HG03196 (cell line): ENCODE data around the gene TRANK1.
"Not testable (repeated sequence)": the region's sequence is repeated elsewhere in the genome, so short reads cannot be mapped to it uniquely, and the experiment has no call there.

Experiments used
- ATAC-seq: cut with Tn5 transposase; IDR thresholded peaks from one replicate; pipeline ENCODE4 v1.9.1; 2021; ENCODE audit not compliant: unreplicated experiment

Gene TRANK1

DNA sequence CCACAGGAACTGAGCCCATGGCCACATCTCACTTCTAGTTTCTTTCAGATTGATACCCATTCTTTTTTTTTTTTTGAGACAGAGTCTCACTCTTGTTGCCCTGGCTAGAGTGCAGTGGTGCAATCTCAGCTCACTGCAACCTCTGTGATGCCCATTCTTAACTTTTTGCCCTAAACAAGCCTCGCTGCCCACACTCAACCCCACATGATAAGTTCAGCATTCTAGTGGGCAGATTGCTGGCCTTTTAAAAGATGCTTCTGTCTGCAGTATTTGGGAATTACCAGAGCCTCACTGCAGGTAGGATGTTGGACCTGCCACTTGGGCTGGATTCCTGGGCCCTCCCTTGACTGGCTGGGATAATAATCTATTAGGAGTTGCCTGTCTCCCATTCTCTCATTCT lies 51.0 kb downstream of the TRANK1 start:
- ATAC-seq: no peak

DNA sequence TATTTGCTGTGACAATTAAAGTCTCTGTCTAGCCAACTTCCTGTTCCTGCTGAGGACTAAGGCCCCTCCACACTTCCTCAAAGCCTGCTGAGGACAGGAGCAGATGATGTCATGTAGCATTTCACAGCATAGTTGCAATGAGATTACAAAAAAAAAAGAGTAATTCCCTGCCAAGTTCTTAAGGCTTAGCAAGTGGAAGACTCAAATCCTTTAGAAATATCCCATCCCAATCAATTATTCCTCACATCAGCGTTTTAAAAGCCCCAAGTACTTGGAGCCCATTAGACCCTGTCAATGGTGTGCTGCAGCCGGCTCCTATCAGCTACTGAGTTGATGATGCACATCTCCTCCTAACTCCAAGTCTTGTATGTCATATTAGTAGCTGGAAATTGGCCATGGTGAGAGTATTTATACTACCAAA lies 51.7 kb downstream of the TRANK1 start:
- peak; percentile 36 for ATAC-seq

DNA sequence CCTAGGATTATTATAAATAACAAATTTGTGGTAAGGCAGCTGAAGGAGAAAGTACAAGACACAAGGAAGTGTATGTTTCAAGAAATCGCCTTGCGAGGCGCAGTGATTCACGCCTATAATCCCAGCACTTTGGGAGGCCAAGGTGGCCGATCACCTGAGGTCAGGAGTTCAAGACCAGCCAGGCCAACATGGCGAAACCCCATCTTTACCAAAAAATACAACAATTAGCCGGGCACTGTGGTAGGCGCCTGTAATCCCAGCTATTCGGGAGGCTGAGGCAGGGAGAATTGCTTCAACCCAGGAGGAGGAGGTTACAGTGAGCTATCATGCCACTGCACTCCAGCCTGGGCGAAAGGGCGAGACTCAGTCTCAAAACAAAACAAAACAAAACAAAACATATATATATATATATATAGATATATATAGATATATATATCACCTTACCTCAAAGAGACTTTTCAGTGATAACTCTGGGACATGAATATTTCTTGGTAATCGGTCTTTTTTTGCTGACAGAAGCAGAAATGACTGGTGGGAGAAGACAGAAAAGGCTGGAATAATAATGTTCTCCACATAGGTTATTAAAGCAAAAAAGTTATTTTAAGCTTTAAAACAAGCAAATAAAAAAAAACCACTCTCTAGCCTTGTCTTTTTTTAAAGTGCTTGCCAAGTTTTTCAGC lies 52.3 kb downstream of the TRANK1 start:
- ATAC-seq: no peak

DNA sequence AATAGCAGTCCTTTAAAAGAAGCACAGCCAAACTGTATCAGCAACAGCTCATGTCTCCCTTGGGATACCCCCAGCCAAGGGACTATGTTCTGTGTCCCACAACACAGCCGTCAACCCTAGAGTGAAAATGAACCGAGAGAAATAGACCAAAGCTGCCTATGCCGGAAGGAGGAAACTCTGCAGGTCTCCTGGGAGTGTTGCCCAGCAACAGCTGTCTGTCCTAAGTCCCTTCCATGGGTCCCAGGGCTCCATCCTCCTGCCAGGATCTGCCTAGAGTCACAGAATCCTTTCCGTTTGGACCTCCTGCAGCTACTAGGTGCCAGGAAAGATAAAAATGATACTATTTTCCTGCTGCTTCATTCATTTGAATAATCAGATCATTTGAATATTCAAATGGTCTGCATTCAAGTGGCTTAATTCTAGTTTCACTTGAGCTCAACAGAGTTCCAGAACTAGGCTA lies 53.1 kb downstream of the TRANK1 start:
- ATAC-seq: peak; percentile 85

DNA sequence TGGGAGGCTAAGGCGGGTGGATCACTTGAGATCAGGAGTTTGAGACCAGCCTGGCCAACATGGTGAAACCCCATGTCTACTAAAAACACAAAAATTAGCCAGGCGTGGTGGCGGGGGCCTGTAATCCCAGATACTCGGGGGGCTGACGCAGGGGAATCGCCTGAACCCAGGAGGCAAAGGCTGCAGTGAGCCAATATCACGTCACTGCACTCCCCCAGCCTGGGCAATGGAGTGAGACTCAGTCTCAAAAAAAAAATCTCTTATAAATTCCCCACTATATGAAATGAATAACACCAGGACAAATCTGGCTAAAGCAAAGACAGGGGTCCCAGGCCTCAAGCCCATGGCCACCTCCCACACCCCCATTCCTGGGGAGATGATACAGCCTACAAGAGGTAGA lies 53.8 kb downstream of the TRANK1 start:
- ATAC-seq: not testable (repeated sequence)

DNA sequence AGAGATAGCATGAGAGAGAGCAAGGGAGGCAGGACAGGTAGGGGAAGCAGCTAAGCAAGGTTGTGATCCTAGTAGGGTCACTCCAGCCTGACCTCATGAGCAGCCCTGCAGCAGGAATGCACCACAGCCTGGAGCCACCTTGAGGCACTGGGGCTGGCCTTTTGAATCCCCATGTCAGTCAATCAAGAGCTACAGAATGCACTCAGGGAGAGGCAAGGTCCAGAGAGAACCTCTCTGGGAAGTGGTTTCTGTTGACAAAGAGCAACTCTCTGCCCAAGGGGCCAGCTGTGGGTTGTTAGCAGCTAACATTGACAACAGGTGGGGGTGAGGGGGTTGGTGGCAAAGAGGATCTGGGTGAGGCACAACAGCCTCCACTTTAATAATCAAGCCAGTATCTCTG lies 54.6 kb downstream of the TRANK1 start:
- no peak for ATAC-seq

DNA sequence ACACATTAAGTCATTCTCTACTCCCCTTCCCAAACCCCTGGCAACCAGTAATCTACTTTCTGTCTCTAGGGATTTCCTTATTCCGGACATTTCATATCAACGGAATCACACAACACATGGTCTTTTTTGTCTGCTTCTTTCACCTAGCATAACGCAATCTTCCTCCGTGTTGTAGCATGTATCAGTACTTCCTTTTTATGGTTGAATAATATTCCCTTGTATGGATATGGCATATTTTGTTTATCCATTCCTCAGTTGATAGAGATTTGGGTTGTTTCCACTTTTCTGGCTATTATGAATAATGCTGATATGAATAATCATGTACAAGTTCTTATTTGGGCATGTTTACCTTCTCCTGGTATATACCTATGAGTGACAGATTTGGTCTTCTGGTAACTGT lies 63.1 kb downstream of the TRANK1 start:
- ATAC-seq: no peak

DNA sequence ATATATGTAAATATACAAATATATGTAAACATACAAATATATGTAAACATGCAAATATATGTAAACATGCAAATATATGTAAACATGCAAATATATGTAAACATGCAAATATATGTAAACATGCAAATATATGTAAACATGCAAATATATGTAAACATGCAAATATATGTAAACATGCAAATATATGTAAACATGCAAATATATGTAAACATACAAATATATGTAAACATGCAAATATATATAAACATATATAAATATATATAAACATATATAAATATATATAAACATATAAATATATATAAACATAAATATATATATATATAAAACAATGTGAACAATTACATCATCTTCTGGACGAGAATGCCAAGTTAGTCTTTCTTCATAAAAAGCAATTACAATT lies 65.0 kb downstream of the TRANK1 start:
- not testable (repeated sequence) for ATAC-seq

DNA sequence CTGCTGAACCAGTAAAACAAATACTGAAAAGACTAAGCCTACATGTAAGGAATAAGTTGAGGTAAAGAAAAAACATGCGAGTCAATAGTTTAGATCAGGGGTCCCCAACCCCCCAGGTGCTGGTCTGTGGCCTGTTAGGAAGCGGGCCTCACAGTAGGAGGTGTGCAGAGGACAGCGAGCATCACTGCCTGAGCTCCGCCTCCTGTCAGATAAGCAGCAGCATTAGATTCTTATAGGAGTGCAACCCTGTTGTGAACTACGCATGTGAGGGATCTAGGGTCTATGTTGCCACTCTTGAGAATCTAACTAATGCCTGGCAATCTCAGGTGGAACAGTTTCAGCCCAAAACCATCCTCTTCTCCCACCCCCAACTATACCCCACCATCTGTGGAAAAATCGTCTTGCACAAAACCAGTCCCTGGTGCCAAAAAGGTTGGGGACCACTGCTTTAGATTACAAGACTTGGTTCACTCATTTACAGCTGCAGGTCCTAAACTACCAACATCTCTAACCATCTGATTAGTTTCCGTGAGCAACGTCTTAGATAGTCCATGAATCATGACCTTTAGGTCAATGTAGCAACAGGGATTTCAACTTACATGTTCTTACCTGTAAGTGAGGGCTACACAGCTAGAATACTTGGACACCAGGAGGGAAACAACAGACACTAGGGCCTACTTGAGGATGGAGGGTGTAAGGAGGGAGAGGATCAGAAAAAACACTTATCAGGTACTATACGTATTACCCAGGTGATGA lies 66.7 kb downstream of the TRANK1 start:
- ATAC-seq: no peak

DNA sequence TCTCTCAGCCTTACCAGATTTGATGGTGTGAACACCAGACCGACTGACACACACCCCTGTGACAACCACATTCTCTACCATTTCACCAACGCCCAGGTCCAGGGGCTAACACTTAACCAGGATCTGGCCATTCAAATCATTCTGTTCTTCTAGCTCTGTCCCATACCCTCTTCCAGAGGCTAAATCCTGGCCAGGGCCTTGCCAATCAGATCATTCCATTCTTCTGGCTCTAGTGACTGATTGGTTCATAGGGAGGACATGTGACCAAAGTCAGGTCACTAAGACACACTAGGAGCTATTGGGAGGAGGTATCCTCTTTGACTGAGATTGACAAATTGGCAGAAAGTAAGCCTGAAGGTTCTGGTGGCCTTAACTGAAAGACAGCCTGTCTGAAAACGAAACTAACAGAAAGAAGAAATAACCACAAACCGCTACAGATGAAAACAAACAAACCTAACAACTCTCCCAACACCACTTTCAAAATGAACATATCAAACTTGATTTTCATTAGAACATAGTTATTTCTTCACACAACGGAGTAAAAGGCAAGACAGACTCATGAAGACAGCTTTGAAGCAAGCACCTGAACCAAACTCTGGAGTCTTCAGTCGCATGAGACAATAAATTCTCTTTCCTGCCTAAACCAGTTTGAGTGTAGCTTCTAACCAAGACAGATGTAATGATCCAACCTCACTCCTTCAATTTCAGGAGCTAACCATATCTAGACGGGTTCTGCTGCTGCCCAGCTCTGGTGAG lies 68.5 kb downstream of the TRANK1 start:
- peak; percentile 99 for ATAC-seq

DNA sequence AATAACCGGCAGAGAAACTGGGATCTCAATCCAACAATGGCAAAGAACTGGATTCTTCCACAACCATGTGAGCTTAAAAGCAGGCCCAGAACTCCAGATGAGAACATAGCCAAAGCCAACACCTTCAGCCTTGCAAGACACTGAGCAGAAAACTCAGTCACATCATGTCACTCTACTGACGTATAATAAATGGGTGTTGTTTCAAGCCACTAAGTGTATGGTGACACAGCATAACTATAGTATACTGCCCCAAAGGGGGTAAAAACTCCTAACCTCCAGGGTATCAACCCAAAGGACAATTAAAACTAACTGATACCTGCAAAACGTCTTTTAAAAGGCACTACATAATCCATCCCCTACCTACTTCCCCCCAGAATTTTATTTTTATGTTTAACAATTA lies 69.5 kb downstream of the TRANK1 start:
- no peak for ATAC-seq

DNA sequence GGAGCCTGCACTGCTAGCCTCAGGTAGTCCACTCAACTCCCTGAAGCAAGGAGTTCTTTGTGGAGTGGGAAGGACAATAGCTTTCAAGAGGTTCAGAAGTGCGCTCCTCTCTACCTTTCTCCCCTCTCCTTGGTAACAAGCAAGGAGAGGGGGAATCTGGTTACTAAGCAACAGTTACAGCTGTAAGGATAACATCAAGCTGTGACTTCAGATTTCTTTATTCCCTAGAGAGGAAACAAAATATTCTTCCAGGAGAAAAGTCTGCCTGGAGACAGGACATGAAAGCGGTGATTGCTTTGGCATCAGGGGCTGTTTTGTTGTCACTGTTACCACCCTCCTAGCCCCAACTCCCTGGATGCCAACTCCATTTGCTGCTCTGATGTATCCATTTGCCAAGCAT lies 70.4 kb downstream of the TRANK1 start:
- no peak for ATAC-seq

DNA sequence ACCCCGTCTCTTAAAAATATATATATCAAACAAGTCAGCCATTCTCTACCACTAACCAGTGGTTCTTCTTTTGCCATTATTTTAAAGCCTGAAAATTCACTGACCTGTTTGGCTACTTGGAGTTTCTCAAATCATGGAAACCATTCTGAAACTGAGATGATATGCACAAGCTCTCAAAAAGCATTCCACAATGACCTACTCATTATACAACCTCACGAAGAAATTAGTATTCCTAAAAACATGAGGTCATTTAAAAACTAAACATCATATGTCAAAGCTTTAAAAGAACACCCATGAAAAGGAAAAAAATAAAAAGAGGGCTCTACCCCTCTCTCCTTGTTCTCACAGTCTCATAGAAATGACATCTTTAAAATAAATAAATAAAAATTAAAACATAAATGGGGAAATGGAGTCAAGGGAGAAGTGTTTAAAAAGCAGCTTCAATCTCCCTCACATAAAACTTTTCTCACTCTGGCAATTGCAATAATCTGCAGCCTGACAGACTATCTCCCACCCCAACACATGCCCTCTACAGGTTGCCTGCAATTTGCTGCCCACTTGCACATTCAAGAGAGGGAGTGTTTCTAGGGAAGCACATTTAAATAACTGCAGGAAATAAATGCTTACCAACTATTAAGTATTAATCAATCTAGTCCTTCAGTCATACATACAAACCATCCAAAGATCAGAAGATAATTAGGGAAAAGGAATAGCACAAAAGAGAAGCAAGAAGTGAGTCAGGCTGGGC lies 73.3 kb downstream of the TRANK1 start:
- no peak for ATAC-seq

DNA sequence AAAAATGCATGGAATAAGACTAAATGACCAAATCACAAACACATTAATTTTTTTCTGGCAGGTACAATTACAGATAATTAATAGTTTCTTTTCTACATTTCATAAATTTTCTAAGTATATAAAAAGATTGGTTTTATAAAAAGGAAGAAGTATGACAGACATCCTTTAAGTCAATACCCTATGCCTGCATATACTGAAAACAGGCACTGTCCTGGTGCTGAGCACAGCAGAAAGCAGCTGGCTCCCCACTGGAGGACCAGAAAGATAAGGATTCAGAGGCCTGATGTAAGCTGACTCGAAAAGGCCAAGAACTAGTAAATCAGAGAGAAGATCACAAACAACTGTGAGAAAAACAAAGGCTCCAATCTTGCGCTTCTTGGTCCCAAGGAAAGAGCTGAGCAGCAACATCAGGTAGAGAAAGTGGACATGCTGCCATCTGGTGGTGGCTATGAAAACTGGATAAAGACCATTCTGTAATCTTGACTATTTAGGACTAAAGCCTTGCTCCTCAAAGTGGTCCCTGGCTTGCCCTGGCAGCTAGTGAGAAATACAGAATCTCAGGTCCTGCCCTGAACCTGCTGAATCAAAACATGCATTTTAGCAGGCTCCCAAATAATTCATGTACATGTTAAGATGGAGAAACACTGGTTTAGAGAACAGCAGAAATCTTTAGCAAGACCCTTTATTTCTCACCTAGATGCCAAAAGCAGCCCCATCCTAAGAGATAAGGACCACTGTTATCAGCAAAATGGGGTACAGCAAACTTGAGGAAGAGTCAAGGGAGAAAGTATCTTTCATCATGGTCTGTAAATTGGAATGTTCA lies 76.0 kb downstream of the TRANK1 start:
- peak; percentile 79 for ATAC-seq

DNA sequence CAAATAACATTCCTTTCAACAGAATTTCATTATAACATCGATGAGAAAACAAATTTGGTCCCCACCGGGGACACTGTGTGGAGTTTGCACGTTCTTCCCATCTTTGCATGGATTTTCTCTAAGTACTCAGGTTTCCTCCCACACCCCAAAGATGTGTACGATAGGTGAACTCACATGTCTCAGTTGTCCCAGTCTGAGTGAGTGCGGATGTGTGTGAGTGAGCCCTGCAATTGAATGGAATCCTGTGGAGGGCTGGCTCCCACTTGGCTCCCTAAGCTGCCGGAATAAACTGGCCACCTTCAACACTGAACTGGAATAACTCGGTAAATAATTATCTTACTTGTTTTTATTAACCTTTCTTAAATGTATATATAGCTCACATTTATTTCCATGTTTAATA lies 77.0 kb downstream of the TRANK1 start:
- no peak for ATAC-seq

DNA sequence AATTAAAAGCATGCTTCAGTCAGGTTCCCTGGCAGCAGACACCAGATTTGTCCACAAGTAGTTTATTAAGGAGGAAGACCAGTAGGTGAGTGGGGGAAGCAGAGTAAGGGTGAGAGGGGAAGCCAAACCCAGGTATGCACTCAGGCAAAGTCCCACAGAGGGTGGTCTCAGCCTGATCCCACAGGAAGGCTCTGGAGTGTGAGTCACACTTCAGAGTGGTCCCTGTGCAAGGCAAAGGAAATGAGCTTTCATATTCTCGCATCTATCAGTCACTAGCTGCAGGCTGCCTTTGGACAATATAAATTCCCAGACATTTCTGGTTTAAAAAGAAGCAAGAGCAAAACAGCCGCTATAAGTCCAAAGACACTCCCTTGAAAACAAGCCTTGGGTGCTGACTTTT lies 78.5 kb downstream of the TRANK1 start:
- ATAC-seq: no peak

DNA sequence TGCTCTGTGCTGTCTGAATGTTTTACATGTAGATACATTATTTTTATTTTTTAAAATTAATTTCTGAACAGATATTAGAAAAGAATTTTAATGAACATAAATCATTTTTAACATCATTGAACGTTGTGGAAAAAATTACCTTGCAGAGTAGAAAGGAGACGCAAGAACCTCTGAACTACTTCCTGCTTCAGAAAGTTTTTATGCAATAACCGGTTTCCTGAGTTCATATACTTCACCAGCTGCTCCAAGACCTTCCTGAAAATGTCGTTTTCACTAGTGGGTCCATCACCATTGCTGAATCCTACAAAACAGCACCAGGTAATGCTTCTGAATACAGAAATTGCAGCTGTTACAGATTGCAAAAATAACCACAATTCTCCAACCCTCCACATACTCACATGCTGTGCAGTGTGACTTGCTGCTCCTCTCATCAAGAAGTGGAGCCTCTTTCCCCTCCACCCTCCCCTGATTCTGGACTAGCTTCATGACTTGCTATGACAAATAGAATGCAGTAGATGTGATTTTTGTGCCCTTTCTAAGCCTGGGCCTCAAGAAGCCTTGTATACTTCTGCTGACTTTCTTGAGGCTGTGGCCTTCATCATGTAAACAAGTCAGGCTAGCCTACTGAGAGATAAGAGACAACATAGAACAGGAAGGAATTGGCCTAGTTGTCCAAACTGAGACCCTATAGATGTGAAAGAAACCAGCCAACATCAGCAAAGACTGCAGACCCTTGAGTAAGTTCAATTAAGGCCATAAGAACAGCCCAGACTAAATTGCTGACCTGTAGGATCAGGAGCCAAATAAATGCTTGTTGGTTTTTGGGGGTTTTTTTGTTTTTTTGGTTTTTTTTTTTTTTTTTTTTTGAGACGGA lies 80.4 kb downstream of the TRANK1 start:
- no peak for ATAC-seq

DNA sequence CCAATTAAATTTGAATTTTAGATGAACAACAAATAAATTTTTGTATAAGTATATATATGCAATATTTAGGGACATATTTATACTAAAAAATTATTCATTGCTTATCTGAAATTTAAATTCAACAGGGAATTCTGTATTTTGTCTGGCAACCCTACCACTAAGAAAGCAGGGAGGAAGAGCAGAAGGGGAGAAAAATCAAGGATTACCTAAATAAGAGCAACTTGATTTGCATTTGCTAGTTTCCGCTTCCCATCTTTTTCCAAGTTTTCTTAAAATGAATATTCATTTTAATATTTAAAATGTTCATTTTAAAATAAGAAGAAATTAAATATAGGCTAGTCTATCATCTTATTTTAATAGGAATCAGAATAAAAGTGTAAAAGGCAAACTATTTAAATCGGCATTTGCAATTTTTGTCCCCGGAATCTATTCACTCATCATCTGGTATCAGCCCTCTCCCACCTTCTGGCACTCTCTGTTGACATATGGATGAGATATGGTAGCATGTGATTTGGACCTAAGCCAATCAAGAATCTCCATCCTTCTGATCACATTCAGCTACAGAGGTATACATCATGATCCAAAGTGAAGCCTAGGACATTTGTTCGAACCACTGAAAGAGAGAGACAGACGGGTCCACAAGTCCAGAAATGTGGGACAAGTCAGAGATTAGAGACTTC lies 82.6 kb downstream of the TRANK1 start:
- no peak for ATAC-seq

DNA sequence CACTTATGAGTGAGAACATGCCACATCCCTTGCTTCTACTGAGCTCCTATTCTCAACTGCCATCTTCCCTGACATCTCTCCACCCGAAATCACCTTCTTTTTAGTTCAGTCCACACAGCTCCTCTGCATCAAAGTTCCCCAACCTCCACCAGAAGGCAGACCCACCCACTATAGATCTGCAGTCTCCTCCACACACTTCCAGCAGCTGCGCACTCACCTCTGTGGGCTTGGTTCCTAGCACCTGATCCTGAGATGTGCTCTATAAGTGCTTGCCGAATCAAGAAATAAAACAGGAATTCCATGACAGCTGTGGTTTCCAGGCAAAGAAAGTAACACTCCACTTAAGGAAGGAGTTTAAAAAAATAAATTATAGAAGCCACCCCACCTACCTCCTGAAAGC lies 85.4 kb downstream of the TRANK1 start:
- ATAC-seq: no peak
